SK-N-MC (cell line): Measurements from ENCODE around the gene GALNTL6.

Experiments used
- EZH2 ChIP-seq: fragments of 200-600 bp; sonication (generic); IDR thresholded peaks from one replicate; pipeline ENCODE4 v1.6.1; 2017; ENCODE audit warnings: antibody characterized with exemption
- FOXP2 ChIP-seq: optimal IDR thresholded peaks from 2 replicates; pipeline ENCODE3; 2011; ENCODE audit warnings: mild to moderate bottlenecking, moderate library complexity; ENCODE audit not compliant: insufficient read depth; ENCODE audit errors: extremely low read length, control extremely low read depth
- POLR2AphosphoS5 ChIP-seq: IDR thresholded peaks from 2 replicates; pipeline ENCODE4 v1.6.1; 2012; ENCODE audit warnings: mild to moderate bottlenecking, low read depth, low read length, borderline replicate concordance

DNA sequence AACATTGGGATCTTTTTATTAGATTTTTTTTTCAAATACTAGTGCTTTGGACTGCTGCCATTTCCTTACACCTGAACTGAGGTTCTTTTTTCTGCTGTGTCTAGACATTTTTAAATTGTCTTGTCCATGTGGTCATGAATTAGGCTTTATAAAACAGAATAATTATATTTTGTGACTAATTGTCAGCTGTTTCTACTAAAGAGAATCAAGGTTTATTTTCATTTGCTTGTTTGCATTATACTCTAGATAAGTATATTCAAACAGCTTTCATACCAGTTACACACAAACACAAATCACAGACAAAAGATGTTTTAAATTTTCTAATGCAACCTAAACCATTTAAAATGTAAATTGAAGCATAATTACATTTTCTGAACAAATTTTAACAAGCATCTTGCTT is 194.7 kb downstream of the GALNTL6 start:
- TF ChIP-seq POLR2AphosphoS5 (no peak), FOXP2 (no peak), EZH2 (no peak)
